Activated CD4-positive, alpha-beta T cell treated with anti-CD3 and anti-CD28 coated beads, Interleukin-2, Interleukin-6, amounts not matched to agents 100 ng/mL and 50 ng/mL, durations not matched to agents 16 hours and 8 hours (primary cell): ENCODE measurements around the gene ABCB8.
"Not testable (repeated sequence)": the region's sequence is repeated elsewhere in the genome, so short reads cannot be mapped to it uniquely, and the experiment has no call there.

Source experiments
- DNase-seq: peaks from one replicate; pipeline ENCODE4 v3.0.0-alpha.2; 2020

Gene ABCB8

GRCh38 chr7:150999001-150999400, 29.2 kb upstream of the ABCB8 start:
- DNase-seq, result no peak

GRCh38 chr7:150999497-151000230, 28.6 kb upstream of the ABCB8 start:
- DNase-seq, result no peak

GRCh38 chr7:151000897-151001495, 27.3 kb upstream of the ABCB8 start:
- no peak for DNase-seq

GRCh38 chr7:151001546-151001945, 26.7 kb upstream of the ABCB8 start:
- no peak for DNase-seq

- DNase-seq, result no peak
These were observed 24.7 kb upstream of the ABCB8 start for GRCh38 chr7:151003572-151003971.

GRCh38 chr7:151005566-151005965, 22.7 kb upstream of the ABCB8 start:
- DNase-seq, result no peak

GRCh38 chr7:151006590-151007300, 21.5 kb upstream of the ABCB8 start:
- no peak for DNase-seq

GRCh38 chr7:151007469-151007898, 20.8 kb upstream of the ABCB8 start:
- no peak for DNase-seq

- DNase-seq, result peak; percentile 64
These were observed 20.1 kb upstream of the ABCB8 start for GRCh38 chr7:151008143-151008510.

- peak; percentile 95 for DNase-seq
These were observed 19.5 kb upstream of the ABCB8 start for GRCh38 chr7:151008511-151009323.

GRCh38 chr7:151009327-151010036, 18.8 kb upstream of the ABCB8 start:
- peak; percentile 38 for DNase-seq

- DNase-seq, result no peak
These were observed 18.3 kb upstream of the ABCB8 start for GRCh38 chr7:151010037-151010306.

GRCh38 chr7:151010307-151011096, 17.7 kb upstream of the ABCB8 start:
- DNase-seq, result peak; percentile 61

- no peak for DNase-seq
These were observed 17.2 kb upstream of the ABCB8 start for GRCh38 chr7:151011097-151011409.

GRCh38 chr7:151011616-151012015, 16.6 kb upstream of the ABCB8 start:
- not testable (repeated sequence) for DNase-seq

- DNase-seq, result no peak
These were observed 16.1 kb upstream of the ABCB8 start for GRCh38 chr7:151012031-151012692.

GRCh38 chr7:151012911-151013347, 15.3 kb upstream of the ABCB8 start:
- peak; percentile 27 for DNase-seq

- no peak for DNase-seq
These were observed 14.9 kb upstream of the ABCB8 start for GRCh38 chr7:151013356-151013732.

GRCh38 chr7:151013733-151014497, 14.3 kb upstream of the ABCB8 start:
- DNase-seq, result peak; percentile 94

GRCh38 chr7:151014950-151015349, 13.3 kb upstream of the ABCB8 start:
- DNase-seq, result peak; percentile 45

- DNase-seq, result no peak
These were observed 12.3 kb upstream of the ABCB8 start for GRCh38 chr7:151015967-151016366.
